Measurements from ENCODE around the gene EMX1.

GRCh38 chr2:72969706-72970105 lies 52.4 kb downstream of the EMX1 start:
- TF ChIP-seq CTCF (IDR thresholded peaks at IDR 0.05) (no peak), EZH2 (IDR thresholded peaks at IDR 0.05) (no peak), EZH2phosphoT487 (IDR thresholded peaks at IDR 0.05) (no peak)
